Right kidney (tissue), 9 donors: ENCODE data around the gene S100A4.
"Not testable (repeated sequence)": the region's sequence is repeated elsewhere in the genome, so short reads cannot be mapped to it uniquely, and the experiment has no call there.

Experiments used
- DNase-seq: peaks from one replicate; pipeline ENCODE4 v3.0.0-alpha.2; 2016
- long read RNA-seq, 8 donors: transcript quantifications; one replicate each; lab custom pipeline, GENCODE V29; 2026

The S100A4 gene
- long read RNA-seq, donor 1, transcript S100A4-204 (3 exons, 600 nt) = major isoform, 38 of 50 reads
- long read RNA-seq, donor 1, transcript S100A4-206 (2 exons, 755 nt) = minor isoform, 10 of 50 reads
- long read RNA-seq, donor 1, partial matches to known transcripts = 0 of 50 reads
- long read RNA-seq, donor 1, other reads (novel, unspliced or antisense) = 0 of 50 reads
- long read RNA-seq, donor 2, transcript S100A4-204 (3 exons, 600 nt) = major isoform, 18 of 23 reads
- long read RNA-seq, donor 2, partial matches to known transcripts = 0 of 23 reads
- long read RNA-seq, donor 2, other reads (novel, unspliced or antisense) = 0 of 23 reads
- long read RNA-seq, donor 3, transcript S100A4-204 (3 exons, 600 nt) = major isoform, 33 of 36 reads
- long read RNA-seq, donor 3, partial matches to known transcripts = 0 of 36 reads
- long read RNA-seq, donor 3, other reads (novel, unspliced or antisense) = 0 of 36 reads
- long read RNA-seq, donor 4, transcript S100A4-204 (3 exons, 600 nt) = major isoform, 19 of 26 reads
- long read RNA-seq, donor 4, partial matches to known transcripts = 0 of 26 reads
- long read RNA-seq, donor 4, other reads (novel, unspliced or antisense) = 0 of 26 reads
- long read RNA-seq, donor 5, transcript S100A4-204 (3 exons, 600 nt) = major isoform, 17 of 24 reads
- long read RNA-seq, donor 5, transcript S100A4-206 (2 exons, 755 nt) = minor isoform, 5 of 24 reads
- long read RNA-seq, donor 5, partial matches to known transcripts = 0 of 24 reads
- long read RNA-seq, donor 5, other reads (novel, unspliced or antisense) = 0 of 24 reads
- long read RNA-seq, donor 6, transcript S100A4-206 (2 exons, 755 nt) = minor isoform, 6 of 52 reads
- long read RNA-seq, donor 6, transcript S100A4-204 (3 exons, 600 nt) = major isoform, 31 of 52 reads
- long read RNA-seq, donor 6, partial matches to known transcripts = 12 of 52 reads
- long read RNA-seq, donor 6, other reads (novel, unspliced or antisense) = 0 of 52 reads
- long read RNA-seq, donor 7, transcript S100A4-204 (3 exons, 600 nt) = major isoform, 29 of 34 reads
- long read RNA-seq, donor 7, partial matches to known transcripts = 0 of 34 reads
- long read RNA-seq, donor 7, other reads (novel, unspliced or antisense) = 0 of 34 reads
- long read RNA-seq, donor 8, transcript S100A4-206 (2 exons, 755 nt) = minor isoform, 6 of 31 reads
- long read RNA-seq, donor 8, transcript S100A4-204 (3 exons, 600 nt) = major isoform, 21 of 31 reads
- long read RNA-seq, donor 8, partial matches to known transcripts = 0 of 31 reads
- long read RNA-seq, donor 8, other reads (novel, unspliced or antisense) = 0 of 31 reads

GRCh38 chr1:153545067-153546055 lies at the start of gene S100A4:
TSS of gene S100A4 (minus strand) at chr1:153545806. CDS start at chr1:153544794, 1,012 bp downstream.
- peak; percentile 78 for DNase-seq

DNA sequence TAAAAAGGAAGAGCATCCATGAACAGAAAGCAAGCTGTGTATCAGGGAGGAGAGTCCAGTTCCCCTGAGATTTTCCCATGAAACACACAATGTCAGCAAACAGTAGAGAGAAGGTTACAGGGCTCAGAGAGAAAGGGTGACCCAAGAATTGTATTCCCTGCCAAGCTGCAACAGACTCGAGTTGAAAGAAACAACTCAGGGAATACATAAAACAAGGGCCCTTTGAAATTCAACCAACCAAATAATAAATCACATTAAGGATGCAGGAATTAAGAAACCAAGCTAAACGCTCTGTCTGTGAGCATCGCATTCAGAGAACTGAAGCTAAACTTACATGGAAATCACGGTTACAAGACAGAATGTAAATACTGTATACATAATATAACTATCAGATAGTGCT lies 47.1 kb upstream of the S100A4 start:
- DNase-seq = no peak

DNA sequence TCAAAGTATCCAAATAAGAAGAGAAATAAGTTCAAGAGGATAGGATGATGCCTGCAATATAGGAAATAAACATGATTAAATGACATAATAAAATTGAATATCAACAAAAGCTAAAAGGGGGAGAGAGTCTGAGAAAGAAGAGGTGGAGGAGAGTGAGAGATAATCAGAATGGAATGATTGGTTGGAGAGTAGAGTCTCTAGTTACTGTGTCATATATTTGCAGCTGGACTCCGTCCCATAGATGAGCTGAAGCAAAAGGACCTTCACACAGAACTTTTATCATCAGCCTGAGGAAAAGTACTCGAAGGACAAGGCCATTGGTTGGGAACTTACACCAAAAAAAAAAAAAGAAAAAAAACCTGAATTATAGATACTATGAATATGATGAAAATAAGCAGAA lies 42.9 kb upstream of the S100A4 start:
- no peak for DNase-seq

GRCh38 chr1:153588033-153588432 lies 42.4 kb upstream of the S100A4 start:
- not testable (repeated sequence) for DNase-seq

GRCh38 chr1:153587314-153587713 lies 41.7 kb upstream of the S100A4 start:
- no peak for DNase-seq

GRCh38 chr1:153586347-153586746 lies 40.7 kb upstream of the S100A4 start:
- no peak for DNase-seq

DNA sequence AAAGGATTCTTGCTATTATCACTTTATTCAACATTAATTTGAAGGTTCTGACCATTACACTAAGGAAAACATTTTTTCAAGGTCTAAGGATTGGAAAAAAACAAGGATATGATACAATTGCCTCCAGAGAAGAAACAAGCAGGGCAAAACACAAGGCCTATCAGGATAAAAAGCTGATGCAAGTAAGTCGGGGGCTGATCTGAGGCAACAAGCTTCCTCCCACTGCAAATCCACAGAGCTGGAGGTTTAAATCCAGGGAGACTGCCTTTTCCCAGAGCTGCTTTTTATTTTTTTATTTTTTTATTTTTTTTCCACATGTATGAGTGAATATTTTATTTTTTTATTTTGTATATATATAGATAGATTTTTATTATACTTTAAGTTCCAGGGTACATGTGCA lies 39.4 kb upstream of the S100A4 start:
- DNase-seq = no peak

- no peak for DNase-seq
These were observed 38.4 kb upstream of the S100A4 start for GRCh38 chr1:153583976-153584375.

DNA sequence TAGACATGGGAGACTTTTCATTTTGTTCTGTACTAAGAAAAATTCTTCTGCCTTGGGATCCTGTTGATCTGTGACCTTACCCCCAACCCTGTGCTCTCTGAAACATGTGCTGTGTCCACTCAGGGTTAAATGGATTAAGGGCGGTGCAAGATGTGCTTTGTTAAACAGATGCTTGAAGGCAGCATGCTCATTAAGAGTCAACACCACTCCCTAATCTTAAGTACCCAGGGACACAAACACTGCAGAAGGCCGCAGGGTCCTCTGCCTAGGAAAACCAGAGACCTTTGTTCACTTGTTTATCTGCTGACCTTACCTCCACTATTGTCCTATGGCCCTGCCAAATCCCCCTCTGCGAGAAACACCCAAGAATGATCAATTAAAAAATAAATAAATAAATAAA lies 37.9 kb upstream of the S100A4 start:
- not testable (repeated sequence) for DNase-seq

- DNase-seq = not testable (repeated sequence)
These were observed 37.2 kb upstream of the S100A4 start for GRCh38 chr1:153582836-153583235.

- DNase-seq = no peak
These were observed 33.3 kb upstream of the S100A4 start for GRCh38 chr1:153578936-153579335.

DNA sequence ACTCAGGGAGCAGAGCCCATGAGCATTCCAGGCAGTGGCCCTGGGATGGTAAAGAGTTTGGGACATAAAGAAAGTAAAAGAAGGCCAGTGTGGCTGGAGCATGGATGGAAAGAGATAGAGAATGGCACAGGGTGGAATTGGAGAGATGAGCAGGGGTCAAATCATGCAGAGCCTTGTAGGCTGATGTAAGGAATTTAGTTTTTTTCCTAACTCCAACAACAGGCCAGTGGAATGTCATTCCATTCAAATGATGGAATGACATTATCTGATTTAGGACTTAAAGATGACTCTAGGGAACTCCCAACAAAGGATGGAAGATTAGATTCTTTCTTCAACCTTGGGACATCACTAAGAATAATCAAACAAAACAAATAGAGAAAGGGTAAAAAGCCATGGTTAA lies 32.9 kb upstream of the S100A4 start:
- DNase-seq = no peak

GRCh38 chr1:153577624-153578051 lies 32.0 kb upstream of the S100A4 start:
- DNase-seq = no peak

GRCh38 chr1:153577138-153577537 lies 31.5 kb upstream of the S100A4 start:
- no peak for DNase-seq

DNA sequence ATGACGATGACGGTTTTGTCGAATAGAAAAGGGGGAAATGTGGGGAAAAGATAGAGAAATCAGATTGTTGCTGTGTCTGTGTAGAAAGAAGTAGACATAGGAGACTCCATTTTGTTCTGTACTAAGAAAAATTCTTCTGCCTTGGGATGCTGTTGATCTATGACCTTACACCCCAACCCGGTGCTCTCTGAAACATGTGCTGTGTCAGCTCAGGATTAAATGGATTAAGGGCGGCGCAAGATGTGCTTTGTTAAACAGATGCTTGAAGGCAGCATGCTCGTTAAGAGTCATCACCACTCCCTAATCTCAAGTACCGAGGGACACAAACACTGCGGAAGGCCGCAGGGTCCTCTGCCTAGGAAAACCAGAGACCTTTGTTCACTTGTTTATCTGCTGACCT lies 29.9 kb upstream of the S100A4 start:
- not testable (repeated sequence) for DNase-seq

DNA sequence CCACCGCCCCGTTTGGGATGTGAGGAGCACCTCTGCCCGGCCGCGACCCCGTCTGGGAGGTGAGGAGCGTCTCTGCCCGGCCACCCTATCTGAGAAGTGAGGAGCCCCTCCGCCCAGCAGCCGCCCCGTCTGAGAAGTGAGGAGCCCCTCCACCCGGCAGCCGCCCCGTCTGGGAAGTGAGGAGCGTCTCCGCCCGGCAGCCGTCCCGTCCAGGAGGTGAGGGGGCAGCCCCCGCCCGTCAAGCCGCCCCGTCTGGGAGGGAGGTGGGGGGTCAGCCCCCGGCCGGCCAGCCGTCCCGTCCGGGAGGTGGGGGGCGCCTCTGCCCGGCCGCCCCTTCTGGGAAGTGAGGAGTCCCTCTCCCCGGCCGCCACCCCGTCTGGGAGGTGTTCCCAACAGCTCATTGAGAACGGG lies 29.5 kb upstream of the S100A4 start:
- not testable (repeated sequence) for DNase-seq

GRCh38 chr1:153573351-153573750 lies 27.7 kb upstream of the S100A4 start:
- DNase-seq = no peak

DNA sequence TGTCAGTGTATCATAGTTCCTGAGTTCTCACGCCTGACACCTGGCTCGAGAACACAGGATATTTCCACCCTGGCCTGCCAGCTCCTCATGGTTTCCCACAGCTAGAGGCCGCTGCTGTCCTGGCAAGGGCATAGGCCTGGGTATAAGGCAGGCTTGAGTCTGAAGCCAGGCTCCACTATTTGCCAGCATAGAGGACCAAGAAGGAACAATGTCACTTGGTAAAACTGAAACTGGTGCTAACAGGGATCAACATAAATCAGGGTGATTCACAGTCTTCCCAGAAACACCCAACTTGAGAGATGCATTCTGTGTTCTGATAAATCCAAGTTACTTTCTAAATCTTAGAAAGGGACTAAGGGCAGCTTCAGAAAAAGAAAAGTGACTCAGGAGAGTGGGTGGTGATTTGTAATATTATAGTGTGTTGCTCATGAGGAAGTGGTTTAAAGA lies 27.0 kb upstream of the S100A4 start:
- peak; percentile 49 for DNase-seq

- no peak for DNase-seq
These were observed 26.1 kb upstream of the S100A4 start for GRCh38 chr1:153571706-153572105.

GRCh38 chr1:153570874-153571273 lies 25.3 kb upstream of the S100A4 start:
- no peak for DNase-seq

DNA sequence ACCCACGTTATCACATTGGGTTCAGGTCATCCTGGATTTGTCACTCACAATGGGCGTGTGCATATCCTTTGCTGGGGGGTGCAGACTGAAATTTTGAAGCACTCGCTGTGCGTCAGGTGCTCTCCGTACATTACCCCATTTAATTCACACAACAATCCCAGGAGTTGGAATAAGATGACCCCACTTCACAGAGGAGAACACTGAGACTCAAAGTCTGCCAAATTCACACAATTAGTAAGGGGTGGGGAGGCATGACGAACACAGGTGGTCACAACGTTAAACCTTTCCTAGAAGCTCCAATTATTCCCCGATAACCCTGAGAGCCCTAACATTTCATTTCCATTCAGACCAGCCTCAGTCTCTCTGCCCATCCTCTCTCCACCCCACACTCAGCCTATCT lies 23.9 kb upstream of the S100A4 start:
- no peak for DNase-seq
